NCI-H2171 treated with DMSO at 0.1 percent for 48 hours (cell line): Measurements from ENCODE around the gene FUNDC1.

Experiments
- DNase-seq: peaks from one replicate; lab custom pipeline; 2025; lab: John Stamatoyannopoulos, UW

Gene FUNDC1

DNA sequence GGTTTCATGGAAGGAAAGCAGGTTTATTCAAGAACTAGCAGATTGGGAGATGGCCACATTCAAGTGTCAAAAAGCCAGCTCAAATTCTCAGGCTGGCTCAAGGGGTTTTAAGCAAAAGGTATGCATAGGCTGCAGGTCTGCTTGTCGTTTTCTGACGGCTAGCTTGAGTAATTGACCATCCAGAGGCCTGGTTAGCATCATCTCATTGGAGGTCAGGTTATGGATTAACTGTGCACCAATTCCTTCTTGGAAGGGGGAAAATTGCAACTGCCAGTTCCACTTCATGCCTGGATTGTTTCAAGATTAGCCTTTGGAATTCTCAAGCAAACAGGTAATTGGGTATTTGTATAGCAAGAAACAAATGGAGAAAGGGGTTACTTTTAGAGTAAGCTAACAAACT is 62.1 kb downstream of the FUNDC1 start:
- no peak for DNase-seq

DNA sequence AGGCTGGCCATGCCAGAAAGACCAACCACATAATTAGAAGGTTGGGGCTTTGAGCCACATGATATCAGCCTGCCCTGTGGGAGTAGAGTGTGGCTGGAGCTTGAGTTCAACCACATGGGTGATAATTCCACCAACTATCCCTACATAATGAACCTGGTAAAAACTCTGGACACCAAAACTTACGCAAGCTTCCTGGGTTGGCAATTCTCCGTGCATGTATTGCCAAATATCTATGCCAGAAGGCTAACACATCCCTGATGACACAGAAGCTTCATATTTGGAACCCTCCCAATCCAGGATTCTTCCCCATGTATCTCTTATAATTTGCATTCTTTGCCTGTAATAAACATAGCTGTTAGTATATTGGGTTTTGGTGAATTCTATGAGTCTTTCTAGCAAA is 68.2 kb downstream of the FUNDC1 start:
- no peak for DNase-seq
